Activated CD8-positive, alpha-beta memory T cell treated with anti-CD3 and anti-CD28 coated beads, Interleukin-2, amount 50 U/mL, for 48 hours (primary cell): Measurements from ENCODE around the gene SLX4IP.
"Not testable (repeated sequence)": the region's sequence is repeated elsewhere in the genome, so short reads cannot be mapped to it uniquely, and the experiment has no call there.

ENCODE experiments used
- DNase-seq: peaks from one replicate; pipeline ENCODE4 v3.0.0-alpha.2; 2020

The SLX4IP gene

GRCh38 chr20:10434832-10435812 is at the start of gene SLX4IP:
Gene SLX4IP (plus strand): TSS chr20:10435305. CDS start chr20:10458205, 22,900 bp downstream.
- DNase-seq: peak; percentile 87

GRCh38 chr20:10385850-10386544 is 49.1 kb upstream of the SLX4IP start:
- no peak for DNase-seq

- DNase-seq: no peak
Observed at GRCh38 chr20:10387686-10388085, 47.4 kb upstream of the SLX4IP start.

- DNase-seq: no peak
Observed at GRCh38 chr20:10388597-10388996, 46.5 kb upstream of the SLX4IP start.

GRCh38 chr20:10390709-10391108 is 44.4 kb upstream of the SLX4IP start:
- DNase-seq: no peak

- DNase-seq: not testable (repeated sequence)
Observed at GRCh38 chr20:10394752-10395151, 40.4 kb upstream of the SLX4IP start.

- DNase-seq: no peak
Observed at GRCh38 chr20:10398834-10399369, 36.2 kb upstream of the SLX4IP start.

GRCh38 chr20:10402938-10403608 is 32.0 kb upstream of the SLX4IP start:
- no peak for DNase-seq

- DNase-seq: no peak
Observed at GRCh38 chr20:10404023-10404628, 31.0 kb upstream of the SLX4IP start.

GRCh38 chr20:10404959-10405530 is 30.1 kb upstream of the SLX4IP start:
- no peak for DNase-seq

- no peak for DNase-seq
Observed at GRCh38 chr20:10408108-10408813, 26.8 kb upstream of the SLX4IP start.

- no peak for DNase-seq
Observed at GRCh38 chr20:10411673-10412072, 23.4 kb upstream of the SLX4IP start.

GRCh38 chr20:10412591-10413408 is 22.3 kb upstream of the SLX4IP start:
- no peak for DNase-seq

GRCh38 chr20:10415013-10415650 is 20.0 kb upstream of the SLX4IP start:
- DNase-seq: no peak

GRCh38 chr20:10417218-10417617 is 17.9 kb upstream of the SLX4IP start:
- not testable (repeated sequence) for DNase-seq

GRCh38 chr20:10419550-10420133 is 15.5 kb upstream of the SLX4IP start:
- DNase-seq: no peak

- no peak for DNase-seq
Observed at GRCh38 chr20:10423735-10424134, 11.4 kb upstream of the SLX4IP start.

- DNase-seq: no peak
Observed at GRCh38 chr20:10427060-10427692, 7.9 kb upstream of the SLX4IP start.

- no peak for DNase-seq
Observed at GRCh38 chr20:10428008-10428407, 7.1 kb upstream of the SLX4IP start.
